HAP-1 (cell line): Measurements from ENCODE around the gene TCF7L1.

Source experiments
- DNase-seq, 2 experiments: peaks; one replicate each; pipeline ENCODE4 v3.0.0-alpha.2; 2016 to 2020; ENCODE audit warnings: low spot score in 2 of 2
- H3K27me3 ChIP-seq: fragments of 250-450 bp; sonication (Bioruptor Pico); 2 replicates; pipeline ENCODE4 v1.5.1; 2020; ENCODE audit warnings: low read depth, mild to moderate bottlenecking, moderate library complexity
- H3K36me3 ChIP-seq: fragments of 250-450 bp; sonication (Bioruptor Pico); replicated peaks from 2 replicates; pipeline ENCODE4 v1.5.1; 2020; ENCODE audit warnings: mild to moderate bottlenecking
- H3K4me1 ChIP-seq: fragments of 250-450 bp; sonication (Bioruptor Pico); 2 replicates; pipeline ENCODE4 v1.5.1; 2020; ENCODE audit warnings: mild to moderate bottlenecking
- H3K4me3 ChIP-seq: fragments of 250-450 bp; sonication (Bioruptor Pico); 2 replicates; pipeline ENCODE4 v1.5.1; 2020; ENCODE audit warnings: mild to moderate bottlenecking, moderate library complexity
- H3K9me3 ChIP-seq: fragments of 250-450 bp; sonication (Bioruptor Pico); 2 replicates; pipeline ENCODE4 v1.5.1; 2020; ENCODE audit warnings: mild to moderate bottlenecking, moderate library complexity
- in situ Hi-C: fragments of 300-500 bp; cut with MboI; formaldehyde crosslinking; loops from 3 replicates; pipeline ENCODE4 v1.14.3; 2020; ENCODE audit warnings: low sequenced_read_pairs, inconsistent platforms, mixed read lengths

TCF7L1 gene

GRCh38 chr2:85175369-85176299 lies 42.4 kb downstream of the TCF7L1 start:
- Histone ChIP-seq H3K9me3 (no peaks in the 10 kb centered on the region), H3K4me1 (peaks cover 24% of the 10 kb centered on the region), H3K27me3 (no peaks in the 10 kb centered on the region), H3K4me3 (no peak overlapping the region), H3K36me3 (no peaks in the 10 kb centered on the region; the same call in 1 of the 2 replicates)
- in situ Hi-C loops: no loop called here
- DNase-seq: no peak

GRCh38 chr2:85177031-85177824 lies 44.0 kb downstream of the TCF7L1 start:
- Histone ChIP-seq H3K36me3 (no peaks in the 10 kb centered on the region; the same call in 1 of the 2 replicates), H3K4me1 (peaks cover 24% of the 10 kb centered on the region), H3K9me3 (no peaks in the 10 kb centered on the region), H3K27me3 (no peaks in the 10 kb centered on the region), H3K4me3 (no peak overlapping the region)
- in situ Hi-C loops: no loop called here
- DNase-seq: peak; percentile 56 to 61

- no peaks in the 10 kb centered on the region for H3K9me3 ChIP-seq
- no peaks in the 10 kb centered on the region; the same call in 1 of the 2 replicates for H3K36me3 ChIP-seq
- no peak for DNase-seq
- H3K27me3 ChIP-seq: no peaks in the 10 kb centered on the region
- H3K4me3 ChIP-seq: no peak overlapping the region
- in situ Hi-C loops: no loop called here
- H3K4me1 ChIP-seq: peaks cover 24% of the 10 kb centered on the region
These were observed 45.0 kb downstream of the TCF7L1 start for GRCh38 chr2:85178154-85178553.

GRCh38 chr2:85178980-85179411 lies 45.8 kb downstream of the TCF7L1 start:
- in situ Hi-C loops: no loop called here
- H3K9me3 ChIP-seq: no peaks in the 10 kb centered on the region
- H3K27me3 ChIP-seq: no peaks in the 10 kb centered on the region
- no peaks in the 10 kb centered on the region; the same call in 1 of the 2 replicates for H3K36me3 ChIP-seq
- DNase-seq: no peak
- no peak overlapping the region for H3K4me3 ChIP-seq
- peaks cover 24% of the 10 kb centered on the region for H3K4me1 ChIP-seq

- no peak for DNase-seq
- Histone ChIP-seq H3K9me3 (no peaks in the 10 kb centered on the region), H3K36me3 (no peaks in the 10 kb centered on the region; the same call in 1 of the 2 replicates), H3K4me1 (peaks cover 24% of the 10 kb centered on the region), H3K4me3 (no peak overlapping the region), H3K27me3 (no peaks in the 10 kb centered on the region)
- in situ Hi-C loops: no loop called here
These were observed 46.3 kb downstream of the TCF7L1 start for GRCh38 chr2:85179541-85179940.

- Histone ChIP-seq H3K9me3 (no peaks in the 10 kb centered on the region), H3K27me3 (no peaks in the 10 kb centered on the region), H3K4me1 (peaks cover 18% of the 10 kb centered on the region), H3K36me3 (no peaks in the 10 kb centered on the region), H3K4me3 (no peak overlapping the region)
- in situ Hi-C loops: no loop called here
- DNase-seq: no peak
These were observed 47.3 kb downstream of the TCF7L1 start for GRCh38 chr2:85180322-85181133.

GRCh38 chr2:85181134-85181631 lies 48.0 kb downstream of the TCF7L1 start:
- Histone ChIP-seq H3K36me3 (no peaks in the 10 kb centered on the region), H3K4me1 (peaks cover 15% of the 10 kb centered on the region), H3K4me3 (no peak overlapping the region), H3K9me3 (no peaks in the 10 kb centered on the region), H3K27me3 (no peaks in the 10 kb centered on the region)
- in situ Hi-C loops: no loop called here
- no peak for DNase-seq

GRCh38 chr2:85181844-85182456 lies 48.8 kb downstream of the TCF7L1 start:
- peaks cover 7% of the 10 kb centered on the region for H3K4me1 ChIP-seq
- no peaks in the 10 kb centered on the region for H3K9me3 ChIP-seq
- no peaks in the 10 kb centered on the region for H3K36me3 ChIP-seq
- DNase-seq: no peak
- in situ Hi-C loops: no loop called here
- H3K4me3 ChIP-seq: no peak overlapping the region
- no peaks in the 10 kb centered on the region for H3K27me3 ChIP-seq

- H3K9me3 ChIP-seq: no peaks in the 10 kb centered on the region
- peaks cover 4% of the 10 kb centered on the region; the same call in 1 of the 2 replicates for H3K4me1 ChIP-seq
- no peak for DNase-seq
- in situ Hi-C loops: no loop called here
- no peaks in the 10 kb centered on the region for H3K27me3 ChIP-seq
- no peaks in the 10 kb centered on the region for H3K36me3 ChIP-seq
- H3K4me3 ChIP-seq: no peak overlapping the region
These were observed 49.9 kb downstream of the TCF7L1 start for GRCh38 chr2:85183076-85183475.

GRCh38 chr2:85183479-85183878 lies 50.3 kb downstream of the TCF7L1 start:
- in situ Hi-C loops: no loop called here
- no peak for DNase-seq
- no peaks in the 10 kb centered on the region for H3K27me3 ChIP-seq
- H3K36me3 ChIP-seq: no peaks in the 10 kb centered on the region
- peaks cover 4% of the 10 kb centered on the region; the same call in 1 of the 2 replicates for H3K4me1 ChIP-seq
- no peaks in the 10 kb centered on the region for H3K9me3 ChIP-seq
- H3K4me3 ChIP-seq: no peak overlapping the region

- Histone ChIP-seq H3K36me3 (no peaks in the 10 kb centered on the region), H3K4me3 (no peak overlapping the region), H3K4me1 (no peaks in the 10 kb centered on the region), H3K9me3 (no peaks in the 10 kb centered on the region), H3K27me3 (no peaks in the 10 kb centered on the region)
- no peak for DNase-seq
- in situ Hi-C loops: no loop called here
These were observed 51.0 kb downstream of the TCF7L1 start for GRCh38 chr2:85184231-85184630.

GRCh38 chr2:85184990-85185389 lies 51.8 kb downstream of the TCF7L1 start:
- no peaks in the 10 kb centered on the region for H3K4me1 ChIP-seq
- no peaks in the 10 kb centered on the region for H3K9me3 ChIP-seq
- no peak for DNase-seq
- no peaks in the 10 kb centered on the region for H3K27me3 ChIP-seq
- H3K4me3 ChIP-seq: no peak overlapping the region
- H3K36me3 ChIP-seq: no peaks in the 10 kb centered on the region
- in situ Hi-C loops: no loop called here

- Histone ChIP-seq H3K4me3 (no peak overlapping the region), H3K9me3 (no peaks in the 10 kb centered on the region), H3K36me3 (no peaks in the 10 kb centered on the region), H3K4me1 (no peaks in the 10 kb centered on the region), H3K27me3 (no peaks in the 10 kb centered on the region)
- in situ Hi-C loops: no loop called here
- no peak for DNase-seq
These were observed 52.3 kb downstream of the TCF7L1 start for GRCh38 chr2:85185431-85185940.
